CD4-positive, alpha-beta T cell treated with Interferon gamma for 1 hour (primary cell): Measurements from ENCODE around the gene THEMIS.
A peak's percentile ranks its signal among the peaks of the same experiment; 100 is the strongest.
"Not testable (repeated sequence)": the region's sequence is repeated elsewhere in the genome, so short reads cannot be mapped to it uniquely, and the experiment has no call there.

Experiments used
- DNase-seq: peaks from one replicate; pipeline ENCODE4 v3.0.0-alpha.2; 2020

The THEMIS gene, protein sequence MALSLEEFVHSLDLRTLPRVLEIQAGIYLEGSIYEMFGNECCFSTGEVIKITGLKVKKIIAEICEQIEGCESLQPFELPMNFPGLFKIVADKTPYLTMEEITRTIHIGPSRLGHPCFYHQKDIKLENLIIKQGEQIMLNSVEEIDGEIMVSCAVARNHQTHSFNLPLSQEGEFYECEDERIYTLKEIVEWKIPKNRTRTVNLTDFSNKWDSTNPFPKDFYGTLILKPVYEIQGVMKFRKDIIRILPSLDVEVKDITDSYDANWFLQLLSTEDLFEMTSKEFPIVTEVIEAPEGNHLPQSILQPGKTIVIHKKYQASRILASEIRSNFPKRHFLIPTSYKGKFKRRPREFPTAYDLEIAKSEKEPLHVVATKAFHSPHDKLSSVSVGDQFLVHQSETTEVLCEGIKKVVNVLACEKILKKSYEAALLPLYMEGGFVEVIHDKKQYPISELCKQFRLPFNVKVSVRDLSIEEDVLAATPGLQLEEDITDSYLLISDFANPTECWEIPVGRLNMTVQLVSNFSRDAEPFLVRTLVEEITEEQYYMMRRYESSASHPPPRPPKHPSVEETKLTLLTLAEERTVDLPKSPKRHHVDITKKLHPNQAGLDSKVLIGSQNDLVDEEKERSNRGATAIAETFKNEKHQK

DNA sequence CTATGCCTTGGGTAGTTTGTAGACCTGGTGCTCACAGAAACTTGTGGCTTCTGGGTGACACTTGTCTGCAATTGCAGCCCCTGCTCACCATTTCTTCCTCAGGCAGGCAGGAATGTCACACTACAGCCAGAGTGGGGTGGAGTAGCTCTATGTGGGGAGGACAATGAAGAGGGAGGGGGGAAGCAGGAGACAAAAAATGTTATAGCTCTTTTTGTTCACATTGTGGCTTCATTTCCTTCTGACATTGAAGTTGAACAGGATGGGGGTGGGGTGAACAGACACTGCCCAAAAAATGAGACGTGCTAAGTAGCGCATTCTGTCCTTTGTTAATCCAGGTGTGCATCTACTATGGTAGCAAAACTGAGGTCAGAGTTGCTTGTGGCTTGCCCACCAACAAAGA is at the start of gene THEMIS:
Gene THEMIS, minus strand, starts transcription at position 124 of the 400 bp plus-strand sequence. CDS start 126 bp downstream, outside the sequence.
- DNase-seq = peak; percentile 33

DNA sequence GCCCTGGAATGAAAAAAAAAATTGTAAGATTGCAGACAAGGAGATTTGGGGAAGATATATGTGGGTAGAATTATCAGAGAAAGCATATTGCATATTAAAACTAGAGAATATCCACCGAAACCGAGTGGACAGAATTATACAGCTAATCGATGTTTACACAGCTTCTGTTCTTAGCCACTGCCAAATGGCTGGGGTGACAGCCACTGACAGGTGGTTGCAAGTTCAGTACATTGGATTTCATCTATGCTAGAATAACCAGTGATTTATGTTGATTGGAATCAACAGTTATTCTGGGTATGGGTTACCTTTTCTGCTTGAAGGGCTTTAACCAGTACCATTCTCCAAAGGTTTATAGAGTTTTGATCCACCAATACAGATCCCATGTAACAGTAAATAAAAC is 48.4 kb upstream of the THEMIS start:
- no peak for DNase-seq

DNA sequence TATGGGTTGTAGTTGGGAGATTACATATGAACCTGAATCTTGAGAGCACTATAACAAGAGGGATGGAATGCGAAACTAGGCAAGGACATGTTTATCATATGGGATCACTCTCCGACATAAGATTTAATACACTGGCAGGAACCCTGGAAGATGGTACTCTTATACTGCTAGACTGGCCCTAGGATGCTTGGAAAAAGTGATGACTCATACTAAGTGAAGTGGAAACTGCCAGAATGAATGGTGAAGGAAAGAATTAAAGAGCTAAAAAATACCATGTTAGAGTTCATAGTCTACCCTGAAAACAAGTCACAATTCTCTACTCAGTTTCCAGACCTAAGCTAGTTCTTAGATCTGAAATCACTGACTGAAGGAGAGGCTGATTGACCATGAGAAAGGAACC is 45.5 kb upstream of the THEMIS start:
- DNase-seq = no peak

DNA sequence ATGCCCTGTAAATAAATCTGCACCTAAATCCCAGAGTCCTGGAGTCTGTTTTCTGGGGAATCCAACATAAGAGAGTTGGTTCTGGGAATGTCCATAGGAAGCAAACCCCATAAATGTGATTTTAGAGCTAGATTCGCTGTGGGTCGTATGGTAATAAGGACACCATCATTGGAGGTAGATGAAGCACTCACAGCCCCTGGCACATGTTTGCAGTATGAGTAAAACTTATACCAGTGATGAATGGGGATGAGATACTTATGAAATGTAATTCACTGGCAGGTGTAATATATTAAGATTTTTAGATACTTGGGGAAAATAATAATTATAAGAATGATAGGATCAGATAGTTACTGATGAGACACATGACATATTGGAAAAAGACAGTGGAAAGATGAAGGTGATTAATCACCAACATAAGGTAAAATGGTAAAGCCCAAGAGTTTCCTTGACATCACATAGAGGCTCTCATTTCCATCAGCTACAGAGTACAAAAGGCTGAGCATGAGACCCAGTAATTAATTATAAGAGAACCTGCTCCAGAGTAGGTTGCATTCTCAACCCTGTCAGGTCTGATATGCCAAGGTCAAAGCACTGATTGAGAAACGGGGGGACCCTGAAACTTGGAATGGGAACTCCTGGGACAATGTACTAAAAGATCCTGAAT is 44.7 kb upstream of the THEMIS start:
- DNase-seq = no peak

DNA sequence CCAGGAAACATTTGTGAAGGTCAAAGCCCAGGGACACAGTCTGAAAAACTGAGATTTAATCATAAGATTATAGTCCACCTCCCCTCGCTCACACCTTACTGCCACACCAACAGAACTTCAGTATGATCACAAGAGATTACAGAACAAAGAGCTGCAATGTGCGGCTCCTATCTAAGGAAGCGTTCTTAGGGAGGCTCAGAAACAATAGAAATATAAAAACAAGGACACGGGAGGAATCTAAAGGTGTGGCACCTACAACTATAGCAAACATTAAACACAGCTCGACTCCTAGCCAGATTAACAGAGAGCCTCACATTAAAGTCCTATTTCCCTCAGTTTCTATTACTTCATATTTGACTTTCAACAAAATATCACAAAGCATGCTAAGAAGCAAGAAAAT is 40.4 kb upstream of the THEMIS start:
- DNase-seq = no peak

DNA sequence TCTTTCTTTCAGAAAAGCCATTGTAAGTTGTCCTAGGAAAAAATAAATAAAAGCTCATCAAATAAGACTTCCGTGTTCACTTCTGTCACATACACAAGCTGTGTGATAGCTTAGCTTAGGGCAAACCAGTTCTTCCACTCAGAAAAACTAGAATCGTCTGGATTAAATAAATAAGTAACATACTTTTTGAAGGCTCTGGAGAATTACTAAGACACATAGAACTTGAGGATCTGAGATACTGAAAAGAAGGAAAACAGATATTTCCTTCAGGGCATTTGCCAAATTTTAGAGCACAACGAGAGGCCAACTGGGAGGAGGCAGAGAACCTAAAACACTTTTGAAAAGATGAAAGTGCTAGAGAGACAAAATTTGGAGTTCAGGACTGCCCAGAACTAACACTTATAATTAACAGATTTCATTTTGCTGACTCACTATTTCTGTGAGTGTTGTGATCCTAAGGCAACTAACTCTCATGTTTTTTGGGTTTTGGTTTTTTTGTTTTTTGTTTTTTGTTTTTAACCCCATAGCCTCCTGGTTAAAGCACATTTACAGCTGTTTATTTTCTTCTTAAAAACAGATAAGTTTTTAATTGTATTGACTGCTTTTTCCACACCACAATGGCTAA is 38.7 kb upstream of the THEMIS start:
- no peak for DNase-seq

DNA sequence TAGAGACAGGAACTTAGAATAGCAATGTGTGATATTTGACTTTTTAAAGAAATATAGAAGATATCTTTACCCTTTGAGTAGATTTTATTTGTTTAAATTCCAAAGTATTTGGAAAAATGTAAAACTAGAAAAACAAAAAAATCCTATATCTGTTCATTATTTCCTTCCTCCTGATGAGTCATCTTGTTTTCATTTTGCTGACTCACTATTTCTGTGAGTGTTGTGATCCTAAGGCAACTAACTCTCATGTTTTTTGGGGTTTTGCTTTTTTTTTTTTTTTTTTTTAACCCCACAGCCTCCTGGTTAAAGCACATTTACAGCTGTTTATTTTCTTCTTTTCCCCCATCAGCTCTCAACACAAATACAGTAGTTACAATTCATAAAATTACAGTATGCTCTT is 37.8 kb upstream of the THEMIS start:
- no peak for DNase-seq

DNA sequence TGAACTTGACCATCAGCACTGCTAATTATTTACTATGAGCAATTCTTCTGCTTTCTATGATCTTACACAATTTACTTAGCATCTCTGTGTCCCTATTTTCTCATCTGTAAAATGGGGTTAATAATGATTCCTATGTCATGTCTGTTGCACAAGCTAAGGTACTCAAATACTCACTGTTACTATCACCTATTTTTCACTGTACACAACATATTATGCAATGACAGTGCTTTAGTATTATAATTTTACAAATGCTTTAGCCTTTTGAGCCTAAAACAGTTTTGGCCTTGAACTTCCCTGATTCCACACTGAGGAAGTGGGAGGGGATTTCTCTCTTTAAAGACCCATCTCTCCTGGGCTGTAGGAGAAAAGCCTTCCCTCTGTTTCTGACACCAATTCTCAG is 36.9 kb upstream of the THEMIS start:
- no peak for DNase-seq

DNA sequence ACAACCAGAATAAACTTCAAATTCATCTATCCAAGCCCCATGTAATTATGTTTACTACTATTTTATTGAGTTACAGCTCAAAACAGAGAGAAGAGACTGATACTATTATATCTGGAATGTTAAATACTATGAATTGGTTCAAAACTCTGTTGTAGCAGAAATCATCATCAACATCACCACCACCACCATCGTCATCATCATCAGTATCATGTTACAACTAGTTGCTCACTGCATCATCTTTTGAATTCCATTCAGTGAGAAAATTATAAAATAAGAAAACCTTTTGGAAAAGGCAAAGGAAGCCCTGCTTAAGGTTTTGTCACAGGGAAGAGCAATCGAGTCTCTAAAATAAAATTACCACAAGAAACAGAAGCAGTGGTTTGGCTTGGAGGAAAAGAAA is 36.2 kb upstream of the THEMIS start:
- DNase-seq = no peak

DNA sequence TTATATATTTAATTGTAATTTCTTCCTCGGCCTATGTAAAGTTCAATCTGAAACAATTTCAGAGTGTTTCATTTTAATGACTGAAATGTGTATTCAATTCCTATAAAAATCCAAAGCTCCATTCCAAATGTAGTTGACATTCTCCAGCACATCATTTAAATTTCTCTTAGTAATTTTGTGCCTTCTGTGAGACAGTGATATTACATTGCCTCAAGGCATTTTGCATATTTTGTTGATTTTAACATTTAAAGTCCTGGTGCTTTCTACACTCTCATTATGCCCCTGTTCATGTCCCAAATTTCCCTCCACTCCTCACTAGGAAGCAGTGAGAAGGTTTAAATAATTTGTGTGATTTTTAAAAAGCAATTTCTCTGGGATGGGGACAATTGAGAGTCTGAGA is 34.1 kb upstream of the THEMIS start:
- no peak for DNase-seq

DNA sequence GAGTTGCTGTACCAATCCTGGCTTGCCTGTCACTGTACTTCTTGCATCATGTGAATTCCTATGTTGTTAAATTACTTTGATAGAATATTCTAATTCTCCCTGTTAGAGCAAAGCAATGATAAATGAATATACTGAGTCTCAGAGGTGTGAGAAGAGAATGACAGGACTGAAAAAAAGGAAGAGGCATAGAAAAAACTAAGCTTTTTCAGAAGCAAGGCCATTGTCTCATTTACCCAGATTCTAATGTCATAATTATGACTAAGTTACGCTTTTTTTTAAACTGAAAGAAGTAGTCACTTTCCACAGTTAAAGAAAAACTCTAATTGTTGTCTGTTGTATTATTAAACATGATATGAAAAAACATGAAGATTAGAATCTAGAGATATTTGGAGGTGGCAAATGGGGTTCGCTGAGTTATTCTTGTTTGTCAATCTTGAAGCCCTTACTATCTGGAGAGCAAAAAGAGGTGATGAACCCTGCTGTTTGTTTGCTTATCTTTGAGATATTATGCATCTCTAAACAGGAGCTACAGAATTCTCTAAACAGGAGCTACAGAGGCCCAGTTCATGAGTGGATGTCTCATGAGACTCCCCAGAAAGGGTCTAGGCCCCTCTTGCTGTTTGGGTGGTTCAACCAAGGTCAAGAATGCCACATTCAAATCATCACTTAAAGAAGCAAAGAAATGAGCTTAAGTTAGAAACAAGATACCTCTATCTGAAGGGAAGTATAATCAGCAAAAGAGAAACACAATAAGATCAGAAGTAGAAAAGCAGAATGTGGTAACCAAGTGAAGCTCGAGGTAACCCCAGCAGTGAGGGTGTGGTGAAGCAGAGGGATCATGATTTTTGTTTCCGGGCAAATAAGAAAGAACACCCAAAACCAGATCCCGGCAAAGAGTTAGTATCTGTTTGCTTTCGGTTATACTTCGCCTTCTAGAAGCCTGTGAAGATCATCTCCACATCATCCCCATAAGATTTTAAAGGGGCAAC is 33.3 kb upstream of the THEMIS start:
- DNase-seq = peak; percentile 17

DNA sequence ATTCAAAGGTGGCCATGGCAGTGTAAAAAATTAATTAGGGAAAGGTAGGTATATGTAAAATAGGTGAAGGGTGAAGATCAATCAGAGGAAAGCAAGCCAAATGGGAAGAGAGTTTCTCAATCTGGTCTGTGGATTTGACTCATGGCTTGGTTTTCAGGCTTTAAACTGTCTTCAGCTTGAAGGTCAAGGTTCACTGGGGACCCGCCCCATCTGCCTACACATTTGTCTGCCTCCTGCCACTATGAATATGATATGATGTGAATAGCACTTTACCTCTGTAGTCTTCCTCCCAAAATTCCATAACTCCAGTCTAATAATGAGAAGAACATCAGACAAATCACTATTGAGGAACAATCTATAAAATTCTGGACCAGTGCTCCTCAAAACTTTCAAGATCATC is 32.3 kb upstream of the THEMIS start:
- no peak for DNase-seq

DNA sequence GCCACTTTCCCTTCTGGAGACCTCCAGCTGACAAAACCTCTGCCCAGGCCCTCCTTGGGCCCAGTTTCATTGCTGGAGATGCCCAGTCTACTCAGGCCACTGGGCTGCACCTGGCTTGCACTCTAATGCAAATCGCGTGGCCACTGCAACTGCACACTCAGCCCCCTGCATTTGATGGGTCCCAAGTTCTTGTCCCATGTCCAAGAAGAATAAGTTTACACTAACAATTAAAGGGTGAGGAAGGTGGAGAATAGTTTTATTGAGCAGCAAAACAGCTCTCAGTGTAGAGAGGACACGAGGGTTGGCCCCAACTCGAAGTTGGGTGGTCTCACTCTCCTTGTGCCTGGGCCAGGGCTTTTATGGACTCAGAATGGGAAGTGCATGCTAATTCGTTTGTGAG is 31.9 kb upstream of the THEMIS start:
- DNase-seq = no peak

DNA sequence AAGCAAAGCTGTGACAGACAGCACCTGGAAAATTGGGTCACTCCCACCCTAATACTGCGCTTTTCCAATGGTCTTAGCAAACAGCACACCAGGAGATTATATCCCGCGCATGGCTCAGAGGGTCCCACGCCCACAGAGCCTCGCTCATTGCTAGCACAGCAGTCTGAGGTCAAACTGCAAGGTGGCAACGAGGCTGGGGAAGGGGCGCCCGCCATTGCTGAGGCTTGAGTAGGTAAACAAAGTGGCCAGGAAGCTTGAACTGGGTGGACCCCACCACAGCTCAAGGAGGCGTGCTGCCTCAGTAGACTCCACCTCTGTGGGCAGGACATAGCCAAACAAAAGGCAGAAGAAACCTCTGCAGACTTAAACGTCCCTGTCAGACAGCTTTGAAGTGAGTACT is 25.6 kb upstream of the THEMIS start:
- DNase-seq = not testable (repeated sequence)

DNA sequence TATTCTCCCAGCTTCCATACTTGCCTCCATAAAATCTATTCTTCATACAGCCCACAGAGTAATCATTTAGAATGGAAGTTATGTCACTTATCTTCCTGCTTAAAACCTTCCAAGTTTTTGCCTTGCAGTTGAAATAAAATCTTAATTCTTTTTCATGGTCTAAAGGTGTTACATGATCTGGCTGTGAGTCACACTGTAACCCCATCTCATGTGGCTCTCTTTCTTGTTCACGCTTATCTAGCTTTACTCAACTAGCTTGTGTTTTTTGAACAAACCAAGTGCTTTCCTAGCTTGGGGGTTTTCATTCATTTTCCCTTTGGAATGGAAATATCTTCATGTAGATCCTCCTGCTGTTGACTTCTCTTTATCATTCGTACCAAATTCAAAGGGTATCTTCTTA is 23.6 kb upstream of the THEMIS start:
- no peak for DNase-seq

DNA sequence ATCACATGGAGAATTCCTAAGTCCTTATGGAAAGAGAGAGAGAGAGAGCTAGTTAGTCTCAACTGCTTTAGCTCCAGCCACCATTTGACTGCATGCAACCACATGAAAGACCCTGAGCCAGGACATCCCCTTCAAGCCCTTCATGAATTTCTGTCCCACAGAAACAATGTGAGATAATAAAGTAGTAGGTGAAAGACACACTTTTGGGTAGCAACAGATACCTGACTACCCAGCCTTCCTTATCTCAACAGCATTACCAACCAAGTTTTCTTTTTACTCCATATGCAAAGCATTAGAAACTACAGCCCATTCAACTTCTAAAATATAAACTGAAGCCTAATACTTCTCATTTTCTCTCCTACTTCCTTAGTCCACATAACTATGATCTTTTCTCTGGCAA is 23.2 kb upstream of the THEMIS start:
- DNase-seq = no peak

DNA sequence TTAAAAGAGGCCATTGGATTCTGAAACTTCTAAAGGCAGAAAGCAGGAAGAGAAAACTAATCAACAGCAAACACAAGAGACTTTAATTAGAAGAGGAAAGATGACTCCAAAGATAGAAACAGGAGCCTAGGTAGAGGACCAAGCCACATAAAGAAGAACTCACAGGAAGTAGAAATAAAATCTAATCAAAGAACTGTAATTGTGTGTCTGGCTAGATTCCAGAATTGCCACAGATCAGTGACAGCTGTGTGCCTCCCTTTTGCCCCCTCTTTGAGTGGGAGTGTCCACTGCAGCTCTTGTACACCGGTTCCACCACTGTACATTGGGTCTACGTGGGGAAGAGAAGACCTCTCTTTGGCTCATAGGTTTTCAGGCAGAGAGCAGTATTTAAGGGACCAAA is 22.3 kb upstream of the THEMIS start:
- DNase-seq = no peak

DNA sequence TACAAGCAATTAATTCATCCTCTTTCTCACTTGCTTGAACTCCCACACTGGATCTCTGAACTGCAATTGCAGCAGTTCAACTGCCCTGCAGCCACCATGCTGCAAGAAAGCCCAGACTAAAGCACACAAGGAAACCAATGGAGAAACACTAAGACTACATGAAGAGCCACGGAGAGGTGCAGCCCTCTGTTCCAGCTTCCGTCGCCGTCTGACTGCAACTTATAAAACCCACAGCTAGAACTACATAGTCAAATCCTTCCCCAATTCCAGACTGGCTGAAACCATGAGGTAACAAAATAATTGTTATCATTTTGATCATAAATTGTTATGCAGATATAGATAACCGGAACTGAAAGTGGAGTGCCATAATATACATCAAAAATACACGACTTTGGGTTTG is 21.1 kb upstream of the THEMIS start:
- DNase-seq = no peak

DNA sequence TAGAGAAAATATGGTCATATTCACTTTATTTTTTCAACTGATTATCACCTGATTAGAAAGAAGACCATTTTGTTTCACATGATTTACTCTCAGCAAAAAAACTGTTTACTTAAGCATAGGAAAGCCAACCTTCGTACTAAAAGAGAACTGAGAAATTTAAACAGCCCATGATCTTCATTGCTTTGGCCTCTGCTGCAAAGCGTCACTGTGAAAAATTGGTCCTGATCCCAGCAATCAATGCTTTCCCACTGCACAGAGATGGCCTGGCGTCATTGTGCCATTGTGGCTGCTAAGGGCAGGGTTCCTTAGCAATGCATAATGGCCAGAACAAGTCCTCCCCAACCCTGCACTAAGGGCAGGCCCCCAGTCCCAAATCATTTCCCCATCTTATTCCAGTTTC is 19.9 kb upstream of the THEMIS start:
- DNase-seq = no peak

DNA sequence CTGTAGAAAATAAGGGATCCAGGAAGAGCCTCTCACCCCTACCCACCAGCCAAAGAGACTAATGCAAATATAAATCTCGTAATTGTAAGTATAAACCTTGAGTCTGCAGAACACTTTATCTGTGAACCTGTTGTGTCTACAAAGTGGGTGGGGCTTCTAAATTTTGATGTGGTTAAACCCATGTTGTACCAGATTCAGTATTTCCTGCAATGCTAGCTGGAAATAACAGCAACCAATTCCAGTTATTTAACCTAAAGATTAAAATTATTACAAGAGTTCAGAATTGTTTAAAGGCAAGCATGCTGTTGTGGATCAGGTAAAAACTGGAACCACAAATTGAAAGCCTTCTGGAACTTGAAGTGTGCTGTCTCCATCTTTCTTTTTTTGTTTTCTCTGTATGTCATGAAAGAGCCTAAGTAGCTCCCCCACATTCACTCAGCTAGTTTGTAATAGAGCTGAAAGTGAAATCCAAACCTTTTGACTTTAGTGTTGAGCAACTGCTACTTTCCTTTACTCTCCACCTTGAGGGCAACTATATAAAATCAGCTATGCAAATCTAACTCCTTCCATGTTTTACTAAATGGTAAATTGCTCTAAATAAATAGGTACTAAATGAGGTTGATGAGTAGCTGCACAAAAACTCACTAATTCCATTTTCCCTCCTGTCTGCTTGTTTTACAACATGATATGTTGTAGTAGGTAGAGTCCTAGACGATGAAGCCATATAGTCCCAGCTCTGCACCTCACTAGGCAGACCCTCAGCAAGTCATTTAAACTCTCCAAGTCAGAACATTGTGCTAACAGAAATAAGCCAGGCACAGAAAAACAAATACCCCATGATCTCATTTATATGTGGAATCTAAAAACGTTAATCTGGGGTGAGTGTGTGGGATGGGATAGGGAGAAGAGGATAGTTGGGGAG is 17.9 kb upstream of the THEMIS start:
- no peak for DNase-seq

DNA sequence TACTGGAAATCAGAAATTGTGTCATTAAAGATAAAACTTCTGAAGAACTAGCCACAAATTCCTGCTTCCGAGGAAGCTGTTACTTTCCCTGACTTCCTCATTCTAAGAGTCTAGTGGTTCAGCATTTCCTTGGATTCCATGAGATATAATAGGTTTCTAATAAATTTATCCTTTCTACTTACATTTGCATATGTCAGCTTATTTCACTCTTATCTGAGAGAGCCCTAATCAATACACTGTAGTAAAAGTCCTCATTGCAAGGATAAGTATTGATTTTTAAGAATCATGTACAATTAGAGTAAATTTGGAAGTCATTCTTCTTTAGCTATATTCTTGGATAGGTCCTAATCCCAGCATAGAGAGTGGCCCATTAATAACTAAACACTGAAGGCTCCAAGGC is 16.9 kb upstream of the THEMIS start:
- DNase-seq = no peak
